ENCODE measurements around the gene MCM10. TPM values are rescaled to one million over a fixed set of nuclear protein-coding genes. Genes with fewer than 3 reads are reported as not detected.

MCM10 gene
- total RNA-seq, 1 experiment from 2014 or later, result 24.5 TPM

DNA sequence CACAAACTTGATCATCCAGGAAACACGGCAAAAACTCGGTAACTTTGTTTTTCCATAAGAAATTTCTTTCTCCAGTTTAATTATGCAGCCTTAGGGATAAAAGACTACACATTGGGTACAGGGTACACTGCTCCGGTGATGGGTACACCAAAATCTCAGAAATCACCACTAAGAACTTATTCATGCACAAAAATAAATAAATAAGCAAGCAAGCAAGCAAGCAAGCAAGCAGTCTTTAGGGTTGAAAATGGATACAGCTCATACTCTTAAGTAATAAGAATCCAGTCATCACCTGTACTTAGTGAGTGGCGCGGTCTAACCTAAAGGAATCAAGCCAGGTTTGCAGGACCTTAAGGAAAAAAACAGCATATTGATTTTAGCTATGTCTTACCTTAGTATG, 30.0 kb downstream of the MCM10 start:
- Histone ChIP-seq H3K4me2 (no peak overlapping the region), H3F3A (ENCODE audit: insufficient read depth, low read depth) (no peaks in the 10 kb centered on the region), H3K4me3 (no peak overlapping the region), H3K79me2 (ENCODE audit: low read depth) (no peaks in the 10 kb centered on the region), H3K27ac (no peak overlapping the region), H3K27me3 (ENCODE audit: insufficient read depth, low read depth) (no peaks in the 10 kb centered on the region), H3K9me3 (ENCODE audit: insufficient read depth, low read depth) (no peaks in the 10 kb centered on the region), H3K4me1 (replicated peaks; ENCODE audit: insufficient read depth) (no peaks in the 10 kb centered on the region), H2AFZ (no peak overlapping the region), H3K36me3 (ENCODE audit: low read depth) (no peaks in the 10 kb centered on the region), H4K20me1 (ENCODE audit: insufficient read depth) (no peaks in the 10 kb centered on the region), H3K9me2 (ENCODE audit: insufficient read depth) (no peaks in the 10 kb centered on the region)
- ChIA-PET CTCF (no interaction called here), POLR2A (ENCODE audit: unreplicated experiment) (no interaction called here)
- intact Hi-C loops (cut with micrococcal nuclease; ENCODE audit: unreplicated experiment), result no loop called here
- DNase-seq, result no peak
- no TSS peak for BruUV-seq (replicated peaks)
- TF ChIP-seq, protein P1, sequence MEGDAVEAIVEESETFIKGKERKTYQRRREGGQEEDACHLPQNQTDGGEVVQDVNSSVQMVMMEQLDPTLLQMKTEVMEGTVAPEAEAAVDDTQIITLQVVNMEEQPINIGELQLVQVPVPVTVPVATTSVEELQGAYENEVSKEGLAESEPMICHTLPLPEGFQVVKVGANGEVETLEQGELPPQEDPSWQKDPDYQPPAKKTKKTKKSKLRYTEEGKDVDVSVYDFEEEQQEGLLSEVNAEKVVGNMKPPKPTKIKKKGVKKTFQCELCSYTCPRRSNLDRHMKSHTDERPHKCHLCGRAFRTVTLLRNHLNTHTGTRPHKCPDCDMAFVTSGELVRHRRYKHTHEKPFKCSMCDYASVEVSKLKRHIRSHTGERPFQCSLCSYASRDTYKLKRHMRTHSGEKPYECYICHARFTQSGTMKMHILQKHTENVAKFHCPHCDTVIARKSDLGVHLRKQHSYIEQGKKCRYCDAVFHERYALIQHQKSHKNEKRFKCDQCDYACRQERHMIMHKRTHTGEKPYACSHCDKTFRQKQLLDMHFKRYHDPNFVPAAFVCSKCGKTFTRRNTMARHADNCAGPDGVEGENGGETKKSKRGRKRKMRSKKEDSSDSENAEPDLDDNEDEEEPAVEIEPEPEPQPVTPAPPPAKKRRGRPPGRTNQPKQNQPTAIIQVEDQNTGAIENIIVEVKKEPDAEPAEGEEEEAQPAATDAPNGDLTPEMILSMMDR (conservative IDR thresholded peaks at IDR 0.05), result no peak
- TF ChIP-seq EZH2 (IDR thresholded peaks at IDR 0.05; ENCODE audit: low read depth), result no peak

DNA sequence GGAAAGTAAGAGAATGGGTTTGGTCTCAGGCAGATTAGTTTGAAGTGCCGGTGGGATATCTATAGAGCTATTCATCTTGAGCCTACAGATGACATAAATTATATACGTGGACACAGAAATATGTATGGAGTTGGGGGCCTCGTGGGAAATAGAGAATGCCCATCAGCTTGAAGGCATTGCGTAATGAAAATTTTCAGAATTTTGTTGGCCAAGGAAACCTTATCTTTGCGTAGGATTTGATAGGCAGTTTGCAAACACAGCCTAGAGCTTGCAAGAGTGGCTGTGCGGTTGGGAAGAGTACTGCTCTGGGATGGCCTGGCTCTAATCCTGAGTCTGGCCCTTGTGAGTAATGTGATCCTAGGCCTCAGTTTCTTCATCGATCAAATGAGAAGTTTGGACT, 32.3 kb downstream of the MCM10 start:
- POLR2A ChIA-PET (ENCODE audit: unreplicated experiment), result no interaction called here

GRCh38 chr10:13195016-13195415, 33.7 kb downstream of the MCM10 start:
- no peaks in the 10 kb centered on the region for H3K36me3 ChIP-seq (ENCODE audit: low read depth)
- H2AFZ ChIP-seq, result no peak overlapping the region
- CTCF ChIA-PET, result no interaction called here
- no peaks in the 10 kb centered on the region for H3K9me2 ChIP-seq (ENCODE audit: insufficient read depth)
- no peak for TF ChIP-seq EZH2 (IDR thresholded peaks at IDR 0.05; ENCODE audit: low read depth)
- TF ChIP-seq, protein P1 (conservative IDR thresholded peaks at IDR 0.05), result no peak
- DNase-seq, result no peak
- H4K20me1 ChIP-seq (ENCODE audit: insufficient read depth), result no peaks in the 10 kb centered on the region
- no peak overlapping the region for H3K4me3 ChIP-seq
- H3K4me2 ChIP-seq, result no peak overlapping the region
- H3F3A ChIP-seq (ENCODE audit: insufficient read depth, low read depth), result no peaks in the 10 kb centered on the region
- no peak overlapping the region for H3K27ac ChIP-seq
- POLR2A ChIA-PET (ENCODE audit: unreplicated experiment), result no interaction called here
- no peaks in the 10 kb centered on the region for H3K79me2 ChIP-seq (ENCODE audit: low read depth)
- no peaks in the 10 kb centered on the region for H3K4me1 ChIP-seq (replicated peaks; ENCODE audit: insufficient read depth)
- no peaks in the 10 kb centered on the region for H3K27me3 ChIP-seq (ENCODE audit: insufficient read depth, low read depth)
- BruUV-seq (replicated peaks), result no TSS peak
- no peaks in the 10 kb centered on the region for H3K9me3 ChIP-seq (ENCODE audit: insufficient read depth, low read depth)
- intact Hi-C loops (cut with micrococcal nuclease; ENCODE audit: unreplicated experiment), result no loop called here

More for the DNA sequence above, 32.3 kb downstream of the MCM10 start:
- CTCF ChIA-PET, result no interaction called here
- Histone ChIP-seq H3K36me3 (ENCODE audit: low read depth) (no peaks in the 10 kb centered on the region), H3F3A (ENCODE audit: insufficient read depth, low read depth) (no peaks in the 10 kb centered on the region), H2AFZ (no peak overlapping the region), H3K4me2 (no peak overlapping the region), H3K9me3 (ENCODE audit: insufficient read depth, low read depth) (no peaks in the 10 kb centered on the region), H3K4me3 (no peak overlapping the region), H4K20me1 (ENCODE audit: insufficient read depth) (no peaks in the 10 kb centered on the region), H3K9me2 (ENCODE audit: insufficient read depth) (no peaks in the 10 kb centered on the region), H3K27ac (no peak overlapping the region), H3K27me3 (ENCODE audit: insufficient read depth, low read depth) (no peaks in the 10 kb centered on the region), H3K79me2 (ENCODE audit: low read depth) (no peaks in the 10 kb centered on the region), H3K4me1 (replicated peaks; ENCODE audit: insufficient read depth) (no peaks in the 10 kb centered on the region)
- BruUV-seq (replicated peaks), result no TSS peak
- intact Hi-C loops (cut with micrococcal nuclease; ENCODE audit: unreplicated experiment), result no loop called here
- no peak for TF ChIP-seq EZH2 (IDR thresholded peaks at IDR 0.05; ENCODE audit: low read depth)
- TF ChIP-seq, protein P1 (conservative IDR thresholded peaks at IDR 0.05), result no peak
- DNase-seq, result no peak
